Endodermal cell (in vitro differentiated cells): ENCODE results near the gene EYS. TPM values are rescaled to one million over a fixed set of nuclear protein-coding genes. Genes with fewer than 3 reads are reported as not detected.

Experiments
- DNase-seq: peaks from one replicate; pipeline ENCODE4 v3.0.0-alpha.2; 2017
- H3K27ac ChIP-seq: 2 replicates; pipeline ENCODE4 v1.5.1; 2013; ENCODE audit warnings: mild to moderate bottlenecking, low read depth, low read length, moderate library complexity
- H3K27me3 ChIP-seq: 2 replicates; pipeline ENCODE4 v1.6.1; 2013; ENCODE audit warnings: mild to moderate bottlenecking, low read length, moderate library complexity; ENCODE audit not compliant: insufficient read depth, control insufficient read depth, poor library complexity, severe bottlenecking
- H3K36me3 ChIP-seq: 2 replicates; pipeline ENCODE4 v1.7.0; 2013; ENCODE audit warnings: mild to moderate bottlenecking, low read length, moderate library complexity; ENCODE audit not compliant: control insufficient read depth, insufficient read depth
- H3K4me1 ChIP-seq: one replicate; pipeline ENCODE4 v1.7.0; 2013; ENCODE audit warnings: low read length; ENCODE audit not compliant: control insufficient read depth, insufficient read depth
- H3K4me3 ChIP-seq: 2 replicates; pipeline ENCODE4 v1.5.1; 2013; ENCODE audit warnings: mild to moderate bottlenecking, low read length, moderate library complexity
- H3K9ac ChIP-seq: 2 replicates; pipeline ENCODE4 v1.6.1; 2013; ENCODE audit warnings: mild to moderate bottlenecking, low read length, moderate library complexity; ENCODE audit not compliant: poor library complexity, severe bottlenecking; ENCODE audit errors: extremely low read depth
- H3K9me3 ChIP-seq: 2 replicates; pipeline ENCODE4 v1.6.1; 2013; ENCODE audit warnings: mild to moderate bottlenecking, low read length, moderate library complexity; ENCODE audit not compliant: control insufficient read depth
- H3K27ac Mint-ChIP-seq: 2 replicates; pipeline ENCODE4 v1.8.0; 2020; ENCODE audit warnings: mixed read lengths
- H3K27me3 Mint-ChIP-seq: 2 replicates; pipeline ENCODE4 v1.8.0; 2021; ENCODE audit warnings: mild to moderate bottlenecking, mixed read lengths; ENCODE audit not compliant: insufficient read depth
- H3K36me3 Mint-ChIP-seq: 2 replicates; pipeline ENCODE4 v1.8.0; 2020; ENCODE audit warnings: low read depth, mixed read lengths
- H3K4me1 Mint-ChIP-seq: 2 replicates; pipeline ENCODE4 v1.8.0; 2020; ENCODE audit warnings: mixed read lengths
- H3K4me3 Mint-ChIP-seq: 2 replicates; pipeline ENCODE4 v1.8.0; 2020; ENCODE audit warnings: mild to moderate bottlenecking, moderate library complexity, mixed read lengths
- H3K9me3 Mint-ChIP-seq: 2 replicates; pipeline ENCODE4 v1.8.0; 2020; ENCODE audit warnings: mild to moderate bottlenecking, mixed read lengths
- WGBS, 2 experiments: methylation state at CpG; one replicate each; pipeline versions ENCODE4 v1.1.5 to v1.1.7; 2013; ENCODE audit warnings: missing lambda C conversion rate in 2 of 2, mixed read lengths in 1 of 2; ENCODE audit not compliant: insufficient coverage in 1 of 2, insufficient read length in 1 of 2; 5-methylcytosine and 5-hydroxymethylcytosine counted together
- total RNA-seq, 2 donors: library from RNA; stranded (reverse); fragmentation: NEBNext Ultra II Directional in 1 of 2; extraction: Animal tissue kit (Norgen Biotek cat#: 25700) in 1 of 2; gene quantifications; 2 replicates in 1 of 2; 3 replicates in 1 of 2; pipeline ENCODE4 v1.2.1, GENCODE V29; 2021
- TF ChIP-seq, protein P1 (sequence below): fragments of 200-600 bp; sonication (generic); conservative IDR thresholded peaks from 2 replicates; pipeline ENCODE4 v1.5.0; 2021; ENCODE audit warnings: antibody characterized with exemption, mild to moderate bottlenecking

Gene EYS
- total RNA-seq, 2 donors from 2014 or later: 0.31 to 0.70 TPM

DNA sequence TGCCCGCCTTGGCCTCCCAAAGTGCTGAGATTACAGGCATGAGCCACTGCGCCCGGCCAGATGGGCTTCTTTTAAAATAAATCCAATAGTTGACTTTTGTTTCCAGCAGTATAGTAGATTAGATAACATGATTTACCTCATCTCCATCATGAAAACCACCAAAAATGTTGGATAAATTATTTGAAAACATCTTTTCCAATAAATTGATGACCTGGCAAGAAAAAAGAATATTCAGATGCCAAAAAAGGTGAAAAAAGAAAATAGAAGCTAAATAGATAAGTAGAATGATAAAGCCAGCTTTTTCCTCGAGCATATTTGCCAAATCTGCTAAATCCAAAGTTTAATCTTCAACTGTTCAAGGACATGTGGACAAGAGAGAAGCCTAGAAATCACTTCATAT, 1962.2 kb downstream of the EYS start:
- H3K4me1 ChIP-seq: no peaks in the 10 kb centered on the region
- Mint-ChIP-seq H3K27me3 (peaks cover 6% of the 10 kb centered on the region), H3K4me1 (no peaks in the 10 kb centered on the region)

GRCh38 chr6:63743691-63744090, 1963.3 kb downstream of the EYS start:
- Mint-ChIP-seq H3K27ac (no peak overlapping the region), H3K9me3 (peaks cover 3% of the 10 kb centered on the region), H3K4me1 (no peaks in the 10 kb centered on the region), H3K4me3 (no peak overlapping the region), H3K36me3 (no peaks in the 10 kb centered on the region), H3K27me3 (peaks cover 6% of the 10 kb centered on the region)
- Histone ChIP-seq H3K27ac (no peak overlapping the region), H3K27me3 (no peaks in the 10 kb centered on the region), H3K9me3 (no peaks in the 10 kb centered on the region), H3K9ac (no peak overlapping the region), H3K4me3 (no peak overlapping the region), H3K36me3 (no peaks in the 10 kb centered on the region), H3K4me1 (no peaks in the 10 kb centered on the region)
- TF ChIP-seq, protein P1, sequence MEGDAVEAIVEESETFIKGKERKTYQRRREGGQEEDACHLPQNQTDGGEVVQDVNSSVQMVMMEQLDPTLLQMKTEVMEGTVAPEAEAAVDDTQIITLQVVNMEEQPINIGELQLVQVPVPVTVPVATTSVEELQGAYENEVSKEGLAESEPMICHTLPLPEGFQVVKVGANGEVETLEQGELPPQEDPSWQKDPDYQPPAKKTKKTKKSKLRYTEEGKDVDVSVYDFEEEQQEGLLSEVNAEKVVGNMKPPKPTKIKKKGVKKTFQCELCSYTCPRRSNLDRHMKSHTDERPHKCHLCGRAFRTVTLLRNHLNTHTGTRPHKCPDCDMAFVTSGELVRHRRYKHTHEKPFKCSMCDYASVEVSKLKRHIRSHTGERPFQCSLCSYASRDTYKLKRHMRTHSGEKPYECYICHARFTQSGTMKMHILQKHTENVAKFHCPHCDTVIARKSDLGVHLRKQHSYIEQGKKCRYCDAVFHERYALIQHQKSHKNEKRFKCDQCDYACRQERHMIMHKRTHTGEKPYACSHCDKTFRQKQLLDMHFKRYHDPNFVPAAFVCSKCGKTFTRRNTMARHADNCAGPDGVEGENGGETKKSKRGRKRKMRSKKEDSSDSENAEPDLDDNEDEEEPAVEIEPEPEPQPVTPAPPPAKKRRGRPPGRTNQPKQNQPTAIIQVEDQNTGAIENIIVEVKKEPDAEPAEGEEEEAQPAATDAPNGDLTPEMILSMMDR: no peak
- no peak for DNase-seq

More for the DNA sequence above, 1962.2 kb downstream of the EYS start:
- Mint-ChIP-seq H3K4me3 (no peak overlapping the region), H3K9me3 (peaks cover 2% of the 10 kb centered on the region), H3K36me3 (no peaks in the 10 kb centered on the region), H3K27ac (no peak overlapping the region)
- no peak overlapping the region for H3K4me3 ChIP-seq
- TF ChIP-seq, protein P1: no peak
- no peaks in the 10 kb centered on the region for H3K36me3 ChIP-seq
- DNase-seq: no peak
- H3K27me3 ChIP-seq: no peaks in the 10 kb centered on the region
- H3K9me3 ChIP-seq: no peaks in the 10 kb centered on the region
- no peak overlapping the region for H3K27ac ChIP-seq
- 85% methylated on average over 4 of the region's 4 CpGs; no CpG with 5 or more reads in 1 of the 2 experiments for WGBS, 2 experiments
- no peak overlapping the region for H3K9ac ChIP-seq

GRCh38 chr6:63742060-63742459, 1965.0 kb downstream of the EYS start:
- Mint-ChIP-seq H3K27ac (no peak overlapping the region), H3K4me3 (no peak overlapping the region), H3K36me3 (no peaks in the 10 kb centered on the region), H3K4me1 (no peaks in the 10 kb centered on the region), H3K9me3 (peaks cover 4% of the 10 kb centered on the region), H3K27me3 (peaks cover 3% of the 10 kb centered on the region)
- Histone ChIP-seq H3K9me3 (no peaks in the 10 kb centered on the region), H3K4me3 (no peak overlapping the region), H3K36me3 (no peaks in the 10 kb centered on the region), H3K4me1 (no peaks in the 10 kb centered on the region), H3K27me3 (no peaks in the 10 kb centered on the region), H3K27ac (no peak overlapping the region), H3K9ac (no peak overlapping the region)
- no peak for DNase-seq
- TF ChIP-seq, protein P1: no peak
